Smooth muscle cell (in vitro differentiated cells): ENCODE results near the gene IRX1. TPM values are rescaled to one million over a fixed set of nuclear protein-coding genes. Genes with fewer than 3 reads are reported as not detected.

Source experiments
- DNase-seq: peaks from one replicate; lab custom pipeline; 2025; ENCODE audit not compliant: unreplicated experiment; lab: John Stamatoyannopoulos, UW
- H2AFZ ChIP-seq: fragments of 200-600 bp; sonication (generic); 2 replicates; pipeline ENCODE4 v1.6.0; 2016; ENCODE audit warnings: antibody characterized with exemption, low read depth, mild to moderate bottlenecking
- H3F3A ChIP-seq: fragments of 200-600 bp; sonication (generic); 2 replicates; pipeline ENCODE4 v1.6.0; 2017; ENCODE audit warnings: antibody characterized with exemption, low read depth
- H3K27ac ChIP-seq: fragments of 200-600 bp; sonication (generic); 2 replicates; pipeline ENCODE4 v1.5.1; 2016; ENCODE audit warnings: low read depth, mild to moderate bottlenecking
- H3K27me3 ChIP-seq: fragments of 200-600 bp; sonication (generic); 2 replicates; pipeline ENCODE4 v1.6.1; 2016; ENCODE audit warnings: low read depth, mild to moderate bottlenecking
- H3K36me3 ChIP-seq: fragments of 200-600 bp; sonication (generic); 2 replicates; pipeline ENCODE4 v1.5.1; 2016; ENCODE audit warnings: low read depth
- H3K4me1 ChIP-seq: fragments of 200-600 bp; sonication (generic); 2 replicates; pipeline ENCODE4 v1.5.1; 2016; ENCODE audit warnings: low read depth
- H3K4me2 ChIP-seq: fragments of 200-600 bp; sonication (generic); 2 replicates; pipeline ENCODE4 v1.6.0; 2016; ENCODE audit warnings: mild to moderate bottlenecking
- H3K4me3 ChIP-seq: fragments of 200-600 bp; sonication (generic); 2 replicates; pipeline ENCODE4 v1.5.1; 2016; ENCODE audit warnings: mild to moderate bottlenecking
- H3K79me2 ChIP-seq: fragments of 200-600 bp; sonication (generic); 2 replicates; pipeline ENCODE4 v1.6.0; 2016; ENCODE audit warnings: low read depth, mild to moderate bottlenecking
- H3K9ac ChIP-seq: fragments of 200-600 bp; sonication (generic); 2 replicates; pipeline ENCODE4 v1.6.0; 2016; ENCODE audit warnings: low read depth
- H3K9me3 ChIP-seq: fragments of 200-600 bp; sonication (generic); replicated peaks from 2 replicates; pipeline ENCODE4 v1.5.1; 2016; ENCODE audit warnings: low read depth
- H4K20me1 ChIP-seq: fragments of 200-600 bp; sonication (generic); 2 replicates; pipeline ENCODE4 v1.6.0; 2016; ENCODE audit warnings: low read depth
- WGBS: methylation state at CpG from one replicate; pipeline ENCODE4 v1.1.7; 2016; ENCODE audit warnings: low lambda C conversion rate; 5-methylcytosine and 5-hydroxymethylcytosine counted together
- polyA plus RNA-seq: library from polyadenylated mRNA; unstranded; fragments of >200 nt; fragmentation: Nextera tagmentation; extraction: Ambion mirVana; gene quantifications from 2 replicates; pipeline ENCODE4 v1.2.1, GENCODE V29; 2016
- total RNA-seq: library from RNA; depleted of rRNA; stranded (reverse); fragments of >200 nt; gene quantifications from 2 replicates; pipeline ENCODE4 v1.2.3, GENCODE V29; 2014
- TF ChIP-seq, protein P1 (sequence below): fragments of 200-600 bp; sonication (generic); IDR thresholded peaks from 2 replicates; pipeline ENCODE4 v1.5.1; 2017; ENCODE audit warnings: borderline replicate concordance, mild to moderate bottlenecking, antibody characterized with exemption; ENCODE audit not compliant: insufficient read depth, poor library complexity, severe bottlenecking

Gene IRX1
- total and polyA plus RNA-seq, 2 experiments from 2014 or later = 0.30 to 0.67 TPM

DNA sequence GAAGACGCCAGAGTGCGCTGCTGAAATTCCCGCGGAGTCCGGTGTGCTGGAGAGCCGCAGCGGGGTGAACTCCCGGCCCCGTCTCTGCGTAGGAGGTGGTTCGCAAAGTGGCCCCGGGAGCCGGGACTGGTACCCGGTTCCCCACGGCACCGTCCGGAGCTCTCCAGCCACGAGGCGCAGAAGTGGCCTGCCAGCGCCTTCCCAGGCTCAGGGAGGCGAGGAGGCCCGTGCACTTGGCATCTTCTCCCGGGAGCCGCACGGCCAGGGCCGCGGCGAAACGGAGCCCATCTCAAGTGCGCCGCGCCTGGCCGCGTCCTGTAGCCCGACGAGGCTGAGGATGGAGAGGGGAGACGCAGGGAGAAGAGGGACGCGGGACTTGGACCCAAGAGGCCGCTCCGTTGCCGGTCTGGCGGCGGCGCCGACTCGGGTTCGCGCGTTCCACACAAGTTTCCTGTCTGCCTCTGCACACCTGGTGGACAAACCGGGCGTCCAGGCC lies 1.1 kb upstream of the IRX1 start:
- H2AFZ ChIP-seq = no peak overlapping the region
- H3K27me3 ChIP-seq = peaks cover 98% of the 10 kb centered on the region
- no peak for DNase-seq
- no peaks in the 10 kb centered on the region for H4K20me1 ChIP-seq
- peak overlapping the region; percentile 76 for H3K4me2 ChIP-seq
- WGBS = under 1% methylated on average over 51 of the region's 52 CpGs
- no peaks in the 10 kb centered on the region for H3F3A ChIP-seq
- H3K9me3 ChIP-seq = no peaks in the 10 kb centered on the region
- no peaks in the 10 kb centered on the region for H3K79me2 ChIP-seq
- H3K4me3 ChIP-seq = peak overlapping the region; percentile 26
- TF ChIP-seq, protein P1, sequence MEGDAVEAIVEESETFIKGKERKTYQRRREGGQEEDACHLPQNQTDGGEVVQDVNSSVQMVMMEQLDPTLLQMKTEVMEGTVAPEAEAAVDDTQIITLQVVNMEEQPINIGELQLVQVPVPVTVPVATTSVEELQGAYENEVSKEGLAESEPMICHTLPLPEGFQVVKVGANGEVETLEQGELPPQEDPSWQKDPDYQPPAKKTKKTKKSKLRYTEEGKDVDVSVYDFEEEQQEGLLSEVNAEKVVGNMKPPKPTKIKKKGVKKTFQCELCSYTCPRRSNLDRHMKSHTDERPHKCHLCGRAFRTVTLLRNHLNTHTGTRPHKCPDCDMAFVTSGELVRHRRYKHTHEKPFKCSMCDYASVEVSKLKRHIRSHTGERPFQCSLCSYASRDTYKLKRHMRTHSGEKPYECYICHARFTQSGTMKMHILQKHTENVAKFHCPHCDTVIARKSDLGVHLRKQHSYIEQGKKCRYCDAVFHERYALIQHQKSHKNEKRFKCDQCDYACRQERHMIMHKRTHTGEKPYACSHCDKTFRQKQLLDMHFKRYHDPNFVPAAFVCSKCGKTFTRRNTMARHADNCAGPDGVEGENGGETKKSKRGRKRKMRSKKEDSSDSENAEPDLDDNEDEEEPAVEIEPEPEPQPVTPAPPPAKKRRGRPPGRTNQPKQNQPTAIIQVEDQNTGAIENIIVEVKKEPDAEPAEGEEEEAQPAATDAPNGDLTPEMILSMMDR = no peak
- H3K36me3 ChIP-seq = no peaks in the 10 kb centered on the region
- H3K9ac ChIP-seq = no peak overlapping the region
- H3K4me1 ChIP-seq = peaks cover 21% of the 10 kb centered on the region
- no peak overlapping the region for H3K27ac ChIP-seq

DNA sequence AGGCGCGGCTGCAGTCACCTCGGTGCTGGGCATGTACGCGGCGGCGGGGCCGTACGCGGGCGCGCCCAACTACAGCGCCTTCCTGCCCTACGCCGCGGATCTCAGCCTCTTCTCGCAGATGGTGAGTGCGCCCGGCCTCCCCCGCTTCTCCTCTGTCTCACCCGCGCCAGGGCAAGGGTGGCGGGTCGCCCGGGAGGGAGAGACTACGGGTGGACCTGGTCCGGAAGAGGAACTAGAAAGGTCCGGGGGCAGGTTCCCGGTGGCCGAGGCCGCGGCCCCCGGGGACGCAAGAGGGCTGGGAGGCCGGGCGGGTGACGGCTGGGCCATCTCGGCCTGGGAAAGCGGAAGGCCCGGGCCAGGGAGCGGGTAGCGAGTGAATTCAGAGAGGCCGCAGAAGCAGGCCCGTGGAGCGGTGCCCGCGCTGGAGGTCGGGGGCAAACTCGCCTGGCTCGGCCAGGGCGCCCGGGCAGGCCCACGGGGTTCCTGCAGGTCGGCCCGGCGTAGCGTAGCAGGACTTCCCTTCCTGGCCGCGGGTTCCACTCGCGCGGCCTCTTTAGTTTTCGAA lies 711 bp downstream of the IRX1 start:
- no peak overlapping the region for H3K27ac ChIP-seq
- DNase-seq = no peak
- peak overlapping the region; percentile 31 for H3K4me3 ChIP-seq
- H3K4me2 ChIP-seq = peak overlapping the region; percentile 74
- no peaks in the 10 kb centered on the region for H3K36me3 ChIP-seq
- H3F3A ChIP-seq = no peaks in the 10 kb centered on the region
- H4K20me1 ChIP-seq = no peaks in the 10 kb centered on the region
- H3K79me2 ChIP-seq = no peaks in the 10 kb centered on the region
- H3K9me3 ChIP-seq = no peaks in the 10 kb centered on the region
- H3K4me1 ChIP-seq = peaks cover 18% of the 10 kb centered on the region
- peaks cover 98% of the 10 kb centered on the region for H3K27me3 ChIP-seq
- 3% methylated on average over 49 of the region's 63 CpGs for WGBS
- TF ChIP-seq, protein P1 = no peak
- H2AFZ ChIP-seq = no peak overlapping the region
- H3K9ac ChIP-seq = no peak overlapping the region

DNA sequence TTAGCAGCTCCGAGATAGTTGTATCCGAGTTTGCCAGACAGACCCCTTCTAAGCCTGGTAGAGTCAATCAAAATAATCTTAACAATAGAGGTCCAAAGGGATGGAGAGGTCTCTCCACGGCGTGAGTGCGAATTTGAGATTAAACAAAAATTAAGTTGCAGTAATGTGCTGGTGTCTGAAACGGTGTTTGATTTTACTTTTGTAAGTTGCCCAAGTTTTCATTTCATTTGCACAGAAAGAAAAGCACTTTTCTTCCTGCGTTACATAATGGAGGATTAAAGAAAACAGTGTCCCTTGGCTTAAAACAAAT lies 1.2 kb downstream of the IRX1 start:
- peak overlapping the region; percentile 74 for H3K4me2 ChIP-seq
- H2AFZ ChIP-seq = no peak overlapping the region
- TF ChIP-seq, protein P1 = no peak
- no peaks in the 10 kb centered on the region for H3K9me3 ChIP-seq
- no peak for DNase-seq
- peak overlapping the region; percentile 31 for H3K4me3 ChIP-seq
- H4K20me1 ChIP-seq = no peaks in the 10 kb centered on the region
- H3F3A ChIP-seq = no peaks in the 10 kb centered on the region
- no peaks in the 10 kb centered on the region for H3K36me3 ChIP-seq
- H3K79me2 ChIP-seq = no peaks in the 10 kb centered on the region
- H3K4me1 ChIP-seq = peaks cover 20% of the 10 kb centered on the region
- H3K27me3 ChIP-seq = peaks cover 98% of the 10 kb centered on the region
- 4% methylated on average over 7 of the region's 7 CpGs for WGBS
- no peak overlapping the region for H3K27ac ChIP-seq
- H3K9ac ChIP-seq = no peak overlapping the region
